HT-29 (cell line): Measurements from ENCODE around the gene ZCCHC2. TPM values are rescaled to one million over a fixed set of nuclear protein-coding genes. Genes with fewer than 3 reads are reported as not detected.
A peak's percentile ranks its signal among the peaks of the same experiment; 100 is the strongest.

Experiments
- DNase-seq: peaks from one replicate; pipeline ENCODE4 v3.0.0-alpha.2; 2015; ENCODE audit warnings: low spot score
- total RNA-seq: library from RNA; depleted of rRNA; stranded (reverse); fragments of >200 nt; shearing (Covaris generic); gene quantifications from 2 replicates; pipeline ENCODE4 v1.2.3, GENCODE V29; 2014

ZCCHC2 gene
- total RNA-seq, 1 experiment from 2014 or later, result 20.3 TPM

- DNase-seq, result no peak
Measured at GRCh38 chr18:62576845-62577512, 54.2 kb downstream of the ZCCHC2 start.

DNA sequence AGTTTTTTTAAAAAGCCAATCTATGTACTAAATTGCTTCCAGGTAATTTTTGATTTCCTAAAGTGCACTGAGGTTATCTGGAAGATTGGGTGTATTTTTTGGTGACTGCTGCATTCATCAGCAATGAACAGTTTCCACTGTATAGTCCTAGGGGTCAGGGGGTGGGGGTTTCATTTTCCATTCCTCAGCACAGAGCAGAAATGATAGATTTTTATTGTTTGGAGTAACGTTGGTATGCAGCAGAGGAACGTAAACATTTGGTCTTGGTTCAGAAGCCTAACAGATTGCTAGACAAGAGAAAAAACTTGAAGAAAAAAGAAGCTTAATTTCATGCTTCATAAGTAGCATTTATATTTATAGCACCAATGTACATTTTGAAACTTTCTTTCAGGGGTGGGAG, 54.9 kb downstream of the ZCCHC2 start:
- DNase-seq, result no peak

GRCh38 chr18:62578980-62579511, 56.2 kb downstream of the ZCCHC2 start:
- DNase-seq, result no peak

DNA sequence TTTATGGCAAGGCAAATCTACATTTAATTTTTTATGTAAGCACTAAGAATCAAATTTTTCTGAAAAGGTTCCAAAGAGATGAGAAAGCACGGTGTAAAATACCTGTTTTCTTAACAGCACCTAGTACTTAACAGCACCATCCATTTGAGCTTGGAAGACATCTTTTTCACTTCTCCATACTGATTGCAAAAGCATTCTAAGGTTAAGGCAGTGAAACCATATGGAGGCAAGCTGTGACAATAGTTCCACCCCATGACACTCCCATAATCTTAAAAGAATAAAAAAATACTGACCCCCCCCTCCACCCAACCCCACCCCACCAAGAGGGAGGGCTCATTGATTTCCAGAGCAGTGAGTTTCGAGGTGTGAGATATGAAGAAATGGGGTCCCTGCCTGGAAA, 60.6 kb downstream of the ZCCHC2 start:
- DNase-seq, result no peak

GRCh38 chr18:62584241-62585120, 61.7 kb downstream of the ZCCHC2 start:
- DNase-seq, result peak; percentile 78

GRCh38 chr18:62585274-62586150, 62.7 kb downstream of the ZCCHC2 start:
- DNase-seq, result no peak

- DNase-seq, result peak; percentile 62
Measured at GRCh38 chr18:62586151-62586774, 63.4 kb downstream of the ZCCHC2 start.

DNA sequence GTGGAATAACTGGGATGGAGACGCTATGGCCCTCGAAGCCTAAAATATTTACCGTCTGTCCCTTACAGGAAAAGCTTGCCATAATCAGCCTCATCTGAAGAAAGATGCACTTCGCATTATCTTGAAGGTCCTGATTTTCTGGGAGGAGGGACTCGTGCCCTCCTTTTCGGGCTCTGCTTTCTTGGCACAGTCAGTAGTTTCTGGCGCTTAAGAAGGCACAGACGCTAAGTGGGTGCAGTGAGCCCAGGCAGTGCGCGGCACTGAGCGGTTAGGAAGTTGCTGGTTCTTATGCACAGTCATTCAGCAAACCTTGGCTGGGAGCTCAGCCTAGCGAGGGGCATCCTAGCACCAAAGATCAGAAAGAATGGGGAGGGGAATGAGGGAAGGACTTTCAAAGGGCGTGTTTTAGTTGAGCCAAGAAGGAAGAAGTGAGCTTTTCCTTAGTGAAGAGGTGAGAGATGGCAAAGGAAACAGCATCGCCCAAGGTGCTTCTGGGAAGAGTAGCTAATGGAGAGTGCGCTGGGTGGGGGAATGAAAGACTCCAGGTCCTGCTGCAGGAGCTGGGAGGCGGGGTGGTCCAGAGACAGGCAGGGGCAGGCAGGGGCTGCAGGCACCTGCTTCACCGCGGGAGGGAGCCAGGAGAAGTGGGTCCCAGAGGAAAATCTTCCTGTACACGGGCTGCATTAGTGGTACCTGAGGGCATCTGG, 64.1 kb downstream of the ZCCHC2 start:
- no peak for DNase-seq

DNA sequence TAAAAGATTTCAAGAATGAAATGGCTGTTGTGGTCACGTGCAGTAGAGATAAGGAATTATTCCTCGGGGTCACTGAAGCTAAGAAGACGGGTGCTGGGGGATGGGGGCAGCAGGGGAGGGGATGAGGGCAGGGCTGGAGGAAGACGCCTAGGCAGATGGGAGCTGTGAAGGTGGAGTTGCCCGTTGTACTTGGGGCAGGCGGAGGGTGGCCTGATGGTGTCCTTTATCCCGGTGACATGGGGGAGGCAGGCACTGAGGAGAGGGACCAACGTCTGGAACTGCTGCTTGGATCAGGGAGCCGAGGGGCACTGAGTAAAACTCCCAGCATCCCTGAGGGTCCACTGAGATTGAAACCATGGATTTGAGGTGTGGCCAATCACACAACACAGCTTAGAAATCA, 64.9 kb downstream of the ZCCHC2 start:
- no peak for DNase-seq

- no peak for DNase-seq
Measured at GRCh38 chr18:62588217-62588616, 65.4 kb downstream of the ZCCHC2 start.

DNA sequence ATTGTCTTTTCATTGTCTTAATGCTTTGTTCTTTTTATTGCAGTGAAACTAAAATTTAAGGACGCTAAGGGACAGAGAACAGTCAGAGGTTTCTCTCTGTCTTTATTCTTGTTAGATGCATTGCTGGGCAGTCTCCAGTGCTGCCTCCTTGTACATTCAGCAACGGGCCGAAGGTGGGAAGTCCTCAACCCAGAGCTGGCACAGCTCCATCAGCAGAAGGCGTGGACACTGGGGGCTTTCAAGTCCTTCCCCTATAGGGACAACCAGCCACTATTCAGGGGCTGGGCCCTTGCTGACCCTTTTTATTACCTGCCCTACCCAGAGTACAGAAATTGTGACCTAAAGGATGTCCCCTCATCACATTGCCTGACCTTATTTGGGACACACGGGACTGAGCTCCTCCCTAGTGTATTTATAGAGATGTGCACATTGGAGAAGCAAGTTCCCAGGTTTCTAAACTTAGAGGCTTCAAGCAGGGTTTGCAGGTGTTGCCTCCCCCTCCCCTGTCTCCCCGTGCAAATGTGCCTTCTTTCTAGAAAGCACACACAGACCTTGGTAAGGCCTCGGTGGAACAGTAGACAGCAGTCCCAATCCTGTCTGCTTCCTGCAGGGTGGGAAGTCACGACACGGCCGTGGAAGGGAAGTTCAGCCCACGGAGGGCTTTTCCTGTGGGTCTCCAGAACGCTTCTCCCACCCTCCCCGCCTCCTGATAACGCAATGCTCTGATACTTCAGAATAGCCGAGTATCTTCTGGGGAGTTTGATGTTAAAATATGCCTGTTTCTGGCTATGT, 68.2 kb downstream of the ZCCHC2 start:
- DNase-seq, result no peak

DNA sequence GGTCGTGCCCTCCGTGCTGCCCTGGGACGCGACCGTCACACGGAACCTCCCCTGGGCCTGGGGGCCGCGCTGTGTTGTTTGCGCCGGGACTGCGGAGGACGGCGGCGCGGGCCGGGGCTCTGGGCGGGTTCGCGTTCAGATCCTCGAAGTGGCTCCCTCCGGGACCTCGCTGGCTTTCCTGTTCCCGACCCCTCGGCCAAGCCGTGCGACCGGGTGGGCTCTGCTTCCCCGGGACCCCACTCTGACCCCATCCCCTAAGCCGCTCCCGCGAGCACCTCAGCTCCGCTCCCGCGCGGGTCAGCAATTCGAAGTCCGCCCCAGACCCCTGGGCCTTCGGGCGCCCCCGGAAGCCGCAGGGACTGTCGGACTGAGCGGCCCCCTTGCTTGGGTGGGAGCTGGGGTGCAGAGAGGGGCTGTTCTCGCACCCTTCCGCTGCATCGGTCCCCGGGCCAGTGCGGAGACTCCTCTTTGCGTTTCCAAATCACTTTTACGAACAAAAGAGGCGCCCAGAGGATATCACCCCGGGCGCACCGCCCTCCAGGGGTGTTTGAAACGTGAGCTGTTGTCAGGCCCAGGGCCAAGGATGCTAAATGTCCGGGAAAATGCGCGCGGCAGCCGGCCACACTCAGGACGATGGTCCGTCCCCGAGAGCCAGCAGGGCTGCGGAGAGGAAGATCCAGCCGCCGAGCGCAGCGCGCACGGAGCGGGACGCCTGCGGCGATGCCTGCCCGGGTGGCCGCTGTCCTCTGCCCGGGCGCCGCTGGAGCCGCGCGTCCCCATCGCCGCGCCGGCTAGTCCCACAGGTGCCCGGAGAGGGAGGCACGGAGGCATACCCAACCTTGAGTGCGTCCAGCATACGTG, 73.5 kb downstream of the ZCCHC2 start:
- no peak for DNase-seq

DNA sequence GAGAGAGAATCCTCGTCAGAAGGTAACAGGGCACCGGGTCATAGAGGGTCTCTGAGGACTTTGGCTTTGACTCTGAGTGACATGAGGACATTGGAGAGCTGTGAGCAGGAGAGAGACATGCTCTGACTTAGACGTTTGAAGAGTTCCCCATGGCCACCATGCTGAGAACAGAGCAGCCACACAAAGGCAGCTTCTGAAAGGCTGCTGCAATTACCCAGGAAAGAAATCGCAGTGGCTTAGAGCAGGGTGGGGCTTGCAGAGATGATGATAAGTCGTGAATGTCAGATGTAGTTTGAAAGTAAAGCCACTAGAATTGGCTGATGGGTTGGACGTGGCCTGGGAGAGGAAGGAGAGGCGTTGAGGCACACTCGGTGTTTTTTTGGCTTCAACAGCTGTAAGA, 79.0 kb downstream of the ZCCHC2 start:
- DNase-seq, result no peak

- DNase-seq, result no peak
Measured at GRCh38 chr18:62602706-62603105, 79.9 kb downstream of the ZCCHC2 start.

DNA sequence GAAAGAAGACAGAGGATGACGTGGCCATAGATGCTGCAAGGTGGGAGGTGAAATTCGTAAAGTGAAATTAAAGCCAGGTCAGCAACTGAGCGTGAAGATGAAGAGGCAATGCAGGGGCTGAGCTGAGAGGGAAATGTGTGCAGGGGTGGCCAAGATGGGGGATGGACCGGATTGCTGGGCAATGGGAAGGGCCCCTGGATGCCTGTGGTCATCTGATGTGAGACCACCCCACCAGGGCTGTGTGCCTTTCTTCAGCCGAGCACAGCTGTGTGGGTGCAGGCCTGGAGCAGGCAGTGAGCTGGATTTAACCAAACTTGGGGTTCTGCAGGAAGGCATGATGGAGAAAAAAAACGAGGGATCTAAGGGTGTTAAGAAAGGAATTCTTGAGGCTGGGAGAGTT, 80.4 kb downstream of the ZCCHC2 start:
- no peak for DNase-seq

DNA sequence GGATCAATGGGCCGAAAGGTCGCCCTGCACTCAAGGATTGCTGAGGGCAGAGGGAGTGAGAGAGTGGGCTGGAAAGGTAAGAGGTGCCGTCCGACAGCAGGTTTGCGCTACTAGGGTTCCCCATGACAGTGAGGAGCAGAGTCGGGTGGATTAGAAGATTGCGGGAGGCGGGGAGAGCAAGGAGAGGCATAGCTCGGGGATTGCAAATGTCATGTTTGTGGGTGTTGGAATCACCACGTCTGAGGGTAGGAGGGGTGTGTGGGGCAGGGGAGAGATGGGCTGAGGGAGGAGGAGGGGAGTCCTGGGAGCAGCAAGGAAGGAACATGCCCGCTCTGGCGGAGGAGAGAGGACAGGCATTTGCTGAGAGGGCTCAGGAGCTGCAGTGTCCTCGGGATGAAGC, 81.2 kb downstream of the ZCCHC2 start:
- no peak for DNase-seq

DNA sequence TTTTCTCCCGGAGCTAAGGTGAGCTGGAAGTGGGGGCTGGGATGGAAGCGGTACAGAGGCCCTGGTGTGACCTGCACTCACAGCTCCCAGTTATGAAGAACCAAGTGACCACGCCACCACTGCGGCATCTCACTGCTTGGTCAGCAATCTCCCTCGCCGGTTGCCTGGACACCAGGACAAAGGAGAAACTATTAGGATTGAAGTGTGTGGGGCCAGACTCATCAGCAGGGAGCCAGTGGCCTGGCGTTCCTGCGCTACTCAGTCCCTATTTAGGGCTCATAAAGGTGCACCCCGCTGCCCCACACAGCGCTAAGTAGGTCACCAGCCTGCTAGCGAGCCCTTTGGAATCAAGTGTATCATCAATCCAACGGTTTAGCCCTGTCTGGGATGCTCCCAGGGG, 82.9 kb downstream of the ZCCHC2 start:
- DNase-seq, result no peak

DNA sequence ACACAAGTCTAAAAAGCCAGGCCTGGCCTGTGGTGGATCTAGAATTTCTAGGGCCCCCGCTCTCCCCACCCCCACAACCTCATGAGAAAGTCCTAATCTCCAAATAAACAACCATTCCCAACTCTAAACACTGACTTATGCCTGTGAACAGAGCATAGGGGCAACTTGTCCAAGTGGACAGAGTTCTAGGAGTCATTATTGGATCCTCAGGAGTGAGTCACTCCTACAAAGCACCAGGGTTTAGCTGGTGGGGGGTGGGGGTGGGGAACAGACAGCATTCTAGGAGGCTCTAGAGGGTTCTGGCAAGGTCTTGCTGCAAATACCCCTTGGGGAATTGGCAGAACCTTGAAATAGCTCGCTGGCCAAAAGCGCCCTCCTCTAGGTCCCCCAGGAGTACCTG, 83.3 kb downstream of the ZCCHC2 start:
- no peak for DNase-seq

GRCh38 chr18:62607302-62607701, 84.5 kb downstream of the ZCCHC2 start:
- DNase-seq, result no peak
